HG03457 (cell line): ENCODE measurements around the gene SULT2B1.
"Not testable (repeated sequence)": the region's sequence is repeated elsewhere in the genome, so short reads cannot be mapped to it uniquely, and the experiment has no call there.

ENCODE experiments used
- ATAC-seq: cut with Tn5 transposase; IDR thresholded peaks from one replicate; pipeline ENCODE4 v1.9.1; 2021; ENCODE audit warnings: moderate number of reproducible peaks; ENCODE audit not compliant: unreplicated experiment

The SULT2B1 gene

DNA sequence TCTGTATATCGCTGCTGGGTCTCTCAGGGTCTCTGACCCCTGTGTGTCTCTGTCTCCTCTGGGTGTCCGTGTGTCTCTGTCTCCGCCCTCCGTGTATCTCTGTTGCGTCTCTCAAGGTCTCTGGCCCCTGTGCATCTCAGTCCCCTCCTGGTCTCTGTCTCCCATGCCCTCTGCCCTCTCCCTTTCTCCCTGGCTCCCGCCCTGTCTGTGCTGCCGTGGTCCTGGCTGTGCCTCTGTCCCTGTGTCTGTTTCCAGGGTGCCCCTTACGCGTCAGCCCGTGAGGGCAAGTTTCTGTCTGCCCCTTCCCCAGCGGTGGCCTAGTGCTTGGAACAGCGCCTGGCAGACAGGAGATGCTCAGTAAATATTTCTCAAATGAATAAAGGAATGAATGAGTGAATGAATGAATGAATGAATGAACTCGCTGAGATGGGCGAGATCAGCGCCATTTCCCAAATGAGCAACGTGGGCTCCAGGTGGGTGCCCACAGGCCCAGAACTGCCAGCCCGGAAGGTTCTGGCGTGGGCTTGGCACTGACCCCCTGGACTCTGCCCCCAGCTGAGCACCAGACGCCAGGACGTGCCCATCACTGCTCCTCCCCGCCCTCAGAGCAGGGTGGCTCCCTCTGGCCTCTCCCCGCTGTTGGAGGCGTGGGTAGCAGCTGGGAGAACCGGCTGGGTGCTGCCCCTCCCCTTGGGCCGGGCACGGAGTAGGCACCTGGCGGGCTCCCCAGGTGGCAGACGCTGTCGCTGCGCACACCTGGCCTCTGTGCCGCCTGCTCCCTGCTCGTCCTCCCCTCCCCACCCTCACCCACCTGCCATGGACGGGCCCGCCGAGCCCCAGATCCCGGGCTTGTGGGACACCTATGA is at the start of gene SULT2B1:
Gene SULT2B1, plus strand, starts transcription at position 736 of the 866 bp plus-strand sequence. Its CDS starts 81 bp downstream, at position 817.
- no peak for ATAC-seq

DNA sequence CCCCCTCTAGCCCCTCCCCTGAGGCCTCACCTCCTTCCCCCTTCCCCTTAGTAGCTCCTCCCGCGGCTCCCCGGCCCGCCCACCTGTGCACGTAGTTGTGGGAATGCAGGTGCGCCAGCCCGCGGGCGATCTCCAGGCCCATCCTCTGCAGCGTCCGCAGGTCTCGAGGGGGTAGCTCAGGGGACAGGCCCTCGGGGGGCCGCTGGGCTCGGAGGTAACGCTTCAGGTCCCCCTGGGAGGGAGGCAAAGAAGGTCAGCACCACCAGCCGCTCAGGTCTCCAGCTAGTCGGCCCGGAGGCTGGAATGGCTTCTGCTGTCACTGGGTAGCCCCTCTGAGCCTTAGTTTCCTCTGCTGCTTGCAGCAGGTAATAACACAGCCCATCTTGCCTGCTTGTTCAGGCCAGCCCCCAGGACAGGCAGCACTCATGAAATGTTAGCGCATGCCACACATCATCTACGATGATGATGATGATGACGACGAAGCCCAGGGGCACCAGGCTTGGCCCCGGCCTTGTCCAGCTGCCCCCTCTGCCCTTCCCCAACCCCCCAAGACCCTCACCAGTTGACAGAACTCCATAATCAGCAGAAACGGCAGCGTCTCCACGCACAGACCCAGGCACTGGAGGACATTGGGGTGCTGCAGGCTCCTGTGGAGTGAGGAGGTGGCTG is 49.5 kb upstream of the SULT2B1 start:
- no peak for ATAC-seq

DNA sequence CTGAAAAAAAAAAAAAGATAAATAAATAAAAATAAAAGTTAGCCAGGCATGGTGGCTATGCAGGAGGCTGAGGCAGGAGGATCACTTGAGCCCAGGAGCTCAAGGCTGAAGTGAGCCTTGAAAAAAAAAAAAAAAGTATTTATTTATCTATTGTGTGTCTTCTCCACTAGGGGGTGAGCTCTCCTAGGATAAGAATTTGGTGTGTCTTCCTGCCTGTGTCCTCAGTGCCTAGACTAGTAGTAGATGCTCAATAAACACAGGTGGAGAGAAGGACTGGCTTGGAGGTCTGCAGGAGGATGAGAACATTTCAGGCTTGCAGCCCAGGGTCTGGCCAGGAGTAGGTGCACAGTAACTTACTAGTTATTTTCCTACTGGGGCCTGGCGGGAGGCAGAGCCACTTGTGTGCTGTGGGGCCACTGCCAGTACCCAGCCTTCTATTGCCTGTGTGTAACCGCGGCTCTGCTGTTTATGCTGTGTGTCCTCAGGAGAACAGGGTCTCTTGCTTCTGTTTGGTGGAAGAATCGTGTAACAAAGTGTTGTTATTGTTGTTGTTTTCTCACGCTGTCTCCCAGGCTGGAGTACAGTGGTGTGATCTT is 45.7 kb upstream of the SULT2B1 start:
- ATAC-seq, result no peak

DNA sequence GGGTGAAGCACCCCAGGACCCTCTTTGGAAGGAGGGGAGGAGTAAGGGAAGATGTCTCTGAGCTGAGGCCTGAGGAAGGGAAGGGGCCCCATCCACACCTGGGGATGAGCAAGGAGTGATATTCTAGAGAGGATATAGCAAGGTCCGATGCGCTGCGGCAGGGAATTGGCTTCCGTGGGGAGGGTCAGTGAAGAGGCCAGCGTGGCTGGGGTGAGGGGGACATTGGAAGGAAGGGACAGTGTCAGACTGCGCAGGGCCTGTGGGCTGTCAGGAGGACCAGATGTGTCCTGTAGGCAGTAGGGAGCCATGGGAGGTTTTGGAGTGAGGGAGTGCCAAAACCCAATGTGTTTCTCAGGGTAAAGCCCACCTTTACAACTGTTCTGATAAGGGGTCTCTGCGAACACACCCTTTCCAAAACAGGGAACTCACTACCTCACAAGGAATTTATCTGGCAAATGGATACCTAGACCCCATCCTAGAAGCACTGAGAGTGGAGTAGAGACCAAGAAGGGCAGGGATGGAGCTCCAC is 44.0 kb upstream of the SULT2B1 start:
- no peak for ATAC-seq

DNA sequence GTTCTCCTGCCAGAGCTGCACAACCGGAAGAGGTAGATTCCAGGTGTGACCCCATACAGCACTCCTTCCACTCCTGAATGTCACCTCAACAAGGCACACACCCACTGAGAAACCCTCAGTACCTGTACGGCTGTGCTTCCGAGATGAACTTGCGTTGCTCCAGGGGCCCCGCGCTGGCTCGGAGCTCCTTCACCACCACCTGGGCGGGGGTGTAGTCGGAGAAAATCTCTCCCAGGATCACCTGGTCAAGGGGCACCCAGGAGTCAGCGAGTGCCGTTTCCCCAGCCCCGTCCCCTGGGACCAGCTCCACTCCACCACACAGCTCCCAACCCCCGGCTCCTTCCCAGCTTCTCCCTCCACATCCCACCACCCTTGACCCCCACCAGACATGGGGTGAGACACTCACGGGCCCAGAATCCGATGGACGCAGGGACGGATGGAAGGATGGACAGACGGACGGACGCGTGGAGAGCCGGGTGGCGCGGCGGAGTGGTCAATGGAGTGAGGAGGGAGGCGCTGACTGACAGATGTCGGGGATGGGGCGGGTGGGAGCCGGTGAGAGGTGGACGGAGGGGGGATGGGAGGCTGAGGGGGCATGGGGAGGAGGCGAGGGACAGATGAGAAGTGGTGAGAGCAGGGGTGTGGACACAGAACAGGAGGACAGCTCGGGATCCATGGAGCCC is 43.1 kb upstream of the SULT2B1 start:
- no peak for ATAC-seq

DNA sequence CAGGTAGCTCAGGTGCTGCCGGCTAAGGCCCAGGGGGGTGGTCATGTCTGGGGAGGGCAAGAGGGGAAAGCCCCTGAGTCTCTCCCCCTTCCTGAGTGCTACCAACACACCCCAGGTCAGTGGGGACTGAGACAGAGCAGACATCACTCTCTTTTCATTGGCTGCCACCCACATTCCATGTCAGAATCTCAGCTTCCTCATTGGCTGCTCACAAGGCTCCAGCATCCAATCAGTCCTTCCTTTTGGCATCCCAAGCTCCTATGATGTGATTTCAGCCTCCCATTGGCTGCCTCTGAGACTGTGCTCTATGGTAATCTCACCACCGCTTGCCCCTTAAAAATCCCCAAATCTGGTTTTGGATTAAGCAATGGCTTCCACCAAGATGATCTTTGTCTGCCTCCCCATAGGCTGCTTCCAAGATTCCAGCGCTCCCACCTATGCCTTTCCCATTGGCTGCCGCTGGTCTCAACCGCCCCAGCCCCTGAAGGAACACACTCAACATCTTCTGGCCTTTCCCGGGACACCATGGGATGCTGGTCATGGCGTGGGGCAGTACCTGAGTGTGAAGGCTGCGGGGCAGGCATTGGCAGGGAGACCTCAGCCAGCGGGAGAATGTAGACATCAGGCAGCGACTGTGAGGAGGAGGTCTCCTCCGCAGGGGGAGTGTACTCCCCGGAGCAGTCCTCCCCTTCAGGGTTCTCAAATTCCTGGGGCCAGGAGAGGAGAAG is 42.3 kb upstream of the SULT2B1 start:
- ATAC-seq, result no peak

DNA sequence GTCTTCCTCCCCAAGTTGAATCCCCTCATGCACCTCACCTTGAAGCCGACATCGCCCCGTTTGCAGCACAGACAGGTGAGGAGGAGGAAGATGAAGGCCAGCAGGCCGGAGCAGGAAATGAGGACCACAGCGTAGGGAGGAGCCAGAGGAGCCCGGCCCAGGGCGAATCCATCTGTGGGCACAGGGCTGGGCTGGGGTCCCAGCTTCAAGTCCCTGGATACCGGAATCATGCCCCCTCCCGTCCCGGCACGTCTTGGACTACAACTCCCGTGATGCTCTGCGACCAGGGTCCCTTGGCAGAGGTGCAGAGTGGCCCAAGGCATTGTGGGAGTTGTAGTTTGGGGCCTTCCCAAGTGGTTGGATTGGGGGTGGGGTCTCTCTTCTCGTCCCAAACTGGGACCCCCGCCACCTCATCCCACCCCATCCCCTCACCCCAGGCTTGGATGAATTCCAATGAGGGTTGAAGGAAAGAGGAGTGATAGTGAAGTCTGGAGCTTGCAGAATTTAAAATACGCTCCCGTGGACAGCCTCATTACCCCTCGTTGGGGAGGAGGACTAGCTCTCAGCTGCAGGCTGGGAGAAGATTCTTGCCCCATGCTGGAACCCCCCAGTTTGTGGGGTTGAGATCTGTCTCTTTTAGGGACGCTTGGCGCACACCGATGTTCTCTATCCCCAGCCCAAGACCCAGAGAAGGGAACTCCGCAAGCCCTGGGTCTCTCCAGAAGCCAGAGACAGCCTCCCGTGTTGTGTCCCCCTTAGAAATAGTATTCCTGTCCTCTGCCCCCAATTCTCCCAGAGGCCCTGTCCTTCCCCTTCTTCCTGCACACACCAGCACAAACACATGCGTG is 41.3 kb upstream of the SULT2B1 start:
- ATAC-seq, result no peak

DNA sequence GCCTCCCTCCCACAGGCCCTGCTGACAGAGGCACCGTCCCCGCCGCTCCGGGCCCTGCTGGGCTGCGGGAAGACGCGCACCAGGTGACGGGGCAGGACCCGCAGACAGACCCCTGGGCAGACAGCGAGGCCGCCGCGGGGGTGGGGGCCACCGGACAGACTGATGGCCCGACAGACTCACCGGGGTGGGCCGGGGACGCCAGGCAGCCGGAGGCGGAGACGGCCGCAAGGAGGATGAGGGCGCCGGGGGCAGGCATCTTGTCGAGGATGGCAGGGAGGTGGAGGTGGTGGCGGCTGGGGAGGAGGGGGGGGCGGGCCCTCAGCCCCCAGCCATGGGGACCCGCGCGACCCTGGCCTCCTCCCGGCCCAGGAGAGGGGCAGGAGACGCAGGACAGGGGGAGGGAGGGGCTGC is 40.6 kb upstream of the SULT2B1 start:
- no peak for ATAC-seq

DNA sequence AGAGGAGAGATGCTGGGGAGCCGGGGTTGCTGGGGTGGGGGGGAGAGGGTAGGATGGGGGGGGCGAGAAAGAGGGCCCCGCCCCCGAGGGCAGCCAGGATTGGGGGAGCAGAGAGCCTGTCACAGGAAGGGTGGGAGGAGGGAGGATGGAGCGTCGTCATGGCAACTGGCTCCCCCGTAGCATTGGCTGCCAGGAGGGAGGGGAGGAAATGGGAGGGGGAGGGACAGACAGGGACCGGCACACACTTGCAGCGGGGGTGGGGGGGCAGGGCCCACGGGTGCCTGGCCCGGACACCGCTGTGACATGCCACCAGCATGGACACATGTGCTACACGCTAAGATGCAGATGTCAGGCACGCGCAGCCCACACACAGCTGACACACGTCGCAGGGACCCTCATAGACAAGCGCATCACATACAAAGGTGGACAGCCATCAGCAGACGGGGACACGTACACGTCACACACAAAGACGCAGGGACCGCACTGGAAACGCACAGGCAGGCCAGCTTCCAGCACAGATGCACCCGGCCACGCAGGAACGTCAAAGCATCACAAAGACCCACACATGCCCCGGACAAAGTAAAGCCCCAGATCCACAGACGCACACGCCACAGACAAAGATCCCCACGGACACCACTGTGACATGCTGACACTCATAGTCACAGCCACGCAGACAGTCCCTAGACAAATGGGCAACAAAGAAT is 40.0 kb upstream of the SULT2B1 start, which contains the start of gene LMTK3:
Gene LMTK3, minus strand, starts transcription at position 36 of the 704 bp plus-strand sequence. CDS start 259 bp downstream, outside the sequence.
- ATAC-seq, result no peak

DNA sequence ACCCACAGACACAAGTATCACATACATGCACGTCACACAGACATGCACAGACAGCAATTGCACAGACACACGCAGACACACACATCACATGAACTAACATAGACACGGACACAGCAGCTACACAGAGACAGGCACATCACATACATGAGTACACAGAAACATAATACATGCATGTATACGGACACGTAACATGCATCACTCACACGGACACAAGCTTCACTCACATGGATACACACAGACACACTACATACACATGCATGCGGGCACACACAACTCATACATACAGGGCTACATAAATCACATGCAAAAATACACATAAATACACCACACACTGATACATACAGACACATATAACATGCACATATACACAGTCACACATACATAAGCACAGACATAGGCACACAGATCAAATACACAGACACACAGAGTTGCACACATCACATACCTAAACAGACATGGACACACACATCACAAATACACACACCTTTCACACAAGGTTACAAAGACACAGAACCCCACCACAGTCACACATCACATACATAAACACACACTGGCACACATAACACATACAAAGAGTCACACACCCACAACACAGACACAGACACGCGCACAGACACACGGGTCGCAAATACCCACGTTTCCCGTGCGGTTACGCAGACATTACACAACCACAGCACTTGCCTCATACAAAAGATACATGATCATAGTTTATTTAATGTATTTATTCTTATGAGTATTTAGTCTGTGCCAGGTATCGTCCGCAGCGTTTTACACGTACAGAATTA is 39.3 kb upstream of the SULT2B1 start:
- ATAC-seq, result no peak

DNA sequence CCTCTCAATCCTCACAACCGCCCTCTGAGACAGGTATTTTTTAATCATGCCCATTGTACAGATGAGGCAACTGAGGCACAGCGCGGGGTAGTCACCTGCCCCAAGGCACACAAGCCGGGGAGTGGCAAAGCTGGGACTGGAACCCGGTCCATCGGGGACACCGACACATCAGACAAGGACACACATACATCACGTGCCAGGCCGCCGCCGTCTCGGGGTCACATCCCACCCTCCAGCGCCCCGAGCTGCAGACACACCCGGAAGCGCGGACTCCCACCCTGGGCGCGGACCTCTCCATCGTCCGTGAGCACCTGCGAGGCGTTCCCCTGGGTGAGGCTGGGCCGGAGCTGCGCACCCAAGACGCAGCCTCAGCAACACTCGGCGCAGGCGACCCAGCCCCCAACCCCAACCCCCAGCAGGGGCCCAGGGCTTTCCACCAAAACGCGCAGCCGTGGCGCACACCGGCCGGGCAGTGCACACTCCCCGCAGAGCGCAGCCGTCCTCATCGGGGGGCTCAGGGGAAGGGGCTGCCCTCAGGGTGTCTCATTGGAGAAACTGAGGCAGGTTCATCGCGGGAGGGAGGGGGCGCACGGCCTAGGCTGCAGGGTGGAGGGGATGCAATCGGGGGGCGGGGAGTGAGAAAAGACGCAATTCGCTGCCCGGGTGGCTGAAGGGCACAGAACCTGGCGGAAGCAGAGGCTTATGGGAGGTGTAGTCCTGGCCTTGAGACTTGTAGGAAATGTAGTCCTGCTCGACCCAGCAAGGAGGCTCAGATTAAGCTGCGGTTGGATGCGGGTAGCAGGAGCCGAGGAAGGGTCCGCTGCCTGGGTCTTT is 38.5 kb upstream of the SULT2B1 start:
- ATAC-seq, result no peak

DNA sequence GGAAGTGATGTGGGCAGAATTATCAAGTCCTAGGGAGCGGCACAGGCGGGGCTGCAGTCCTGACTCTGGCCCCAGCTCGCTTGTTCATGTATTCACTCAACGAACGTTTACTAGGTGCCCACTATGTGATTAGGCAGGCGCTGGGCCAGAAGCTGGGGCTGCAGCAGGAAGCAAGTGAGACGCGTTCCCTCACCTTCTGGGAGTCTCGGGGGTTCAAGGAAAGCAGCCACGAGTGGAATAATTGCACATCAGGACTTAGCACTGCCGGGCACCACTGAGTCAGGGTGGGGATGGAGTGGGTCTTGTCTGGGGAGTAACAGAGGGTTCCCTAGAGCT is 37.9 kb upstream of the SULT2B1 start:
- ATAC-seq, result no peak

DNA sequence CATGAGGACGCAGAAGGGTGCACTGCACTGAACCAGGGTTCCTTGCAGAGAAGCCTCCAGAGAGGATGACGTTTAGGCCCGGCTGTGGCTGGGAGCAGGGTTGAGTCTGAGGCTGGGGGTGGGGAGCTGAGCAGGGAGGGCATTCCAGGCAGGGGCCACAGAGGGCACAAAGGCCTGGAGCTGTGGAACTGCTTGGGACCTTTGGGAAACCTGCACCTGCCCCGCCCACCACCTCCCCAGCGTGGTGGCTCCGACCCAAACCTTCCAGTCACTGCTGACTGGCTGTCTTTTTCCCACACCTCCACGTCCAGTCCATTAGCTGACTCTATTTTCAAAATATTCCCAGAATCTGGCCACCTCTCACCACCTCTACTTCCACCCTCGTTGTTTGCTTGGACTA is 35.4 kb upstream of the SULT2B1 start:
- no peak for ATAC-seq

DNA sequence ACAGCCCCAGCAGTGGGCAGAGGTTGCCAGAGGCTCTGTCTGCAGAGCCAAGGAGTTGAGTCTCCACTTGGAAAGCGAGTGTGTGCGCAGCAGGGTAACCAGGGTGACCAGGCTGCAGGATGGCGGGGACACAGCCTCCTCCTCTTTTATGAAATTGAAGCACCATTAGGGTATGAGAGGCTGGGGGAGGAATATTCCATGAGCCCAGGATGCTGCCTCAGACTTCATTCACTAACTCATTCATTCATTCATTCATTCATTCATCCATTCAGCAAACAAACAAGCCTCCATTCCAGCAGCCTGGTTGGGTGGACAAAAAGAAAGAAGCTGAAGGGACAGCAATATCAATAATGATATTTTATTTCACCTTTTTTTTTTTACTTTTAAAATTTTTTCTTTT is 33.8 kb upstream of the SULT2B1 start:
- no peak for ATAC-seq

DNA sequence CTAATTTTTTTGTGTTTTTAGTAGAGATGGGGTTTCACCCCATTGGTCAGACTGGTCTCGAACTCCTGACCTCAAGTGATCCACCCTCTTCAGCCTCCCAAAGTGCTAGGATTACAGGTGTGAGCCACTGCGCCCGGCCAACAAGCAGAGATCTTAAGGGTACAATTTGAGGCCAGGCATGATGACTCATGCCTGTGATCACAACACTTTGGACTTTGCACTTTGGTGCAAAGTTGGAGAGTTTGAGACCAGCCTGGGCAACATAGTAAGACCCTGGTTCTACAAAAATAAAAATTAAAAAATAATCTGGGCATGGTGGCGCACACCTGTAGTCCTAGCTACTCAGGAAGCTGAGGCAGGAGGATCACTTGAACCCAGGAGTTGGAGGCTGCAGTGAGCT is 32.5 kb upstream of the SULT2B1 start:
- ATAC-seq, result not testable (repeated sequence)

DNA sequence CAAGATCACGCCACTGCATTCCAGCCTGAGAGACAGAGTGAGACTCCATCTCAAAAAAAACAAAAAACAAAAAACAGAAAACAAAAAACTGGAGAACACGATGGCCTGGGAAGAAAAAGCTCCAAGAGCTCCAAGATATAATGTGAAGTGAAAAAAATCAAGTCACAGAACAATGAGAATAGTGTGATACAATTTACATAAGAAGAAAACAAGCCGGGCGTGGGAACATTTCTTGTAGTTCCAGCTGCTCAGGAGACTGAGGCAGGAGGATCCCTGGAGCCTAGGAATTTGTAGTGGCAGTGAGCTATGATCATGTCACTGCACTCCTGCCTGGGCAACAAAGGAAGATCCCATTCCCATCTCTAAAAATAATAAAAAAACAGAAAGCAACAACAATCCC is 31.8 kb upstream of the SULT2B1 start:
- ATAC-seq, result no peak

DNA sequence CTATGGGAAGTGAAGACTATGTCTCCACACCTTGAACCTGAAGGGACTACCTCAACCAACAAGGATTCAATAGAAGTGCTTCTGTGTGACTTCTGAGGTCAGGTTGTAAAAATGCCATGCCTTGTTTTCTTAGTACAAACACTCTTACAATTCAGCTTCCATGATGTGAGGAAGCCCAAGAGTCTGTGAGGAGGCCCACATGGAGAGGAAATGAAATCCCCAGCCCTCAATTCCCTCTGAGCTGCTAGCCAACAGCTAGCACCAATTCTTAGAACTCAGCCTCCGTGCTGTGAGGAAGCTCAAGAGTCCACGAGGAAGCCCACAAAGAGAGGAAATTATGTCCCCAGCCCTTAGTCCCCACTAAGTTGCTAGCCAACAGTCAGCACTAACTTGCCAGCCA is 27.8 kb upstream of the SULT2B1 start:
- ATAC-seq, result no peak
